GM21390 (cell line): ENCODE data around the gene LRG1.
"Not testable (repeated sequence)": the region's sequence is repeated elsewhere in the genome, so short reads cannot be mapped to it uniquely, and the experiment has no call there.

Experiments used
- ATAC-seq: cut with Tn5 transposase; IDR thresholded peaks from one replicate; pipeline ENCODE4 v1.9.1; 2021; ENCODE audit not compliant: unreplicated experiment

LRG1 gene

GRCh38 chr19:4576016-4576933 lies 36.4 kb upstream of the LRG1 start:
- no peak for ATAC-seq

- no peak for ATAC-seq
Measured at GRCh38 chr19:4575267-4576015, 35.6 kb upstream of the LRG1 start.

- ATAC-seq, result no peak
Measured at GRCh38 chr19:4573682-4574081, 33.8 kb upstream of the LRG1 start.

- ATAC-seq, result no peak
Measured at GRCh38 chr19:4571305-4571917, 31.6 kb upstream of the LRG1 start.

GRCh38 chr19:4570916-4571304 lies 31.1 kb upstream of the LRG1 start:
- no peak for ATAC-seq

GRCh38 chr19:4570402-4570801 lies 30.6 kb upstream of the LRG1 start:
- no peak for ATAC-seq

- no peak for ATAC-seq
Measured at GRCh38 chr19:4568886-4569285, 29.1 kb upstream of the LRG1 start.

- no peak for ATAC-seq
Measured at GRCh38 chr19:4567584-4568071, 27.8 kb upstream of the LRG1 start.

- no peak for ATAC-seq
Measured at GRCh38 chr19:4566402-4567051, 26.7 kb upstream of the LRG1 start.

GRCh38 chr19:4563562-4563961 lies 23.7 kb upstream of the LRG1 start:
- ATAC-seq, result not testable (repeated sequence)

GRCh38 chr19:4562085-4562484 lies 22.2 kb upstream of the LRG1 start:
- not testable (repeated sequence) for ATAC-seq

GRCh38 chr19:4559569-4559968 lies 19.7 kb upstream of the LRG1 start, which contains the start of gene SEMA6B:
Gene SEMA6B, minus strand, starts transcription at chr19:4559684. Its CDS starts 1,227 bp downstream, at chr19:4558457.
- no peak for ATAC-seq

- ATAC-seq, result no peak
Measured at GRCh38 chr19:4557971-4558941, 18.4 kb upstream of the LRG1 start.

GRCh38 chr19:4557144-4557970 lies 17.5 kb upstream of the LRG1 start:
- ATAC-seq, result no peak

GRCh38 chr19:4556597-4557127 lies 16.8 kb upstream of the LRG1 start:
- no peak for ATAC-seq

GRCh38 chr19:4555657-4556561 lies 16.1 kb upstream of the LRG1 start:
- no peak for ATAC-seq

GRCh38 chr19:4554717-4555116 lies 14.9 kb upstream of the LRG1 start:
- no peak for ATAC-seq

- ATAC-seq, result no peak
Measured at GRCh38 chr19:4553775-4554174, 13.9 kb upstream of the LRG1 start.
